IMR-90 (cell line): ENCODE data around the gene SPAG16. TPM values are rescaled to one million over a fixed set of nuclear protein-coding genes. Genes with fewer than 3 reads are reported as not detected.

ENCODE experiments used
- ATAC-seq: fragments of 200-7000 bp; cut with Tn5 transposase; 2 replicates; pipeline ENCODE4 v1.9.1; 2020; ENCODE audit warnings: low read depth, mild to moderate bottlenecking, moderate library complexity
- BruUV-seq: library from RNA; stranded (reverse); fragments of 400-500 nt; replicated peaks from 2 replicates; lab custom pipeline; 2021; lab: Mats Ljungman, UMichigan
- CTCF ChIA-PET: fragments of 300-600 bp; formaldehyde crosslinking; extraction: SDS; loops from one replicate; lab custom pipeline; 2021; ENCODE audit warnings: antibody characterized with exemption; lab: Yijun Ruan, JAX
- POLR2A ChIA-PET: fragments of 300-600 bp; sonication (Branson Sonifier 250); formaldehyde crosslinking; loops from one replicate; lab custom pipeline; 2022; ENCODE audit warnings: antibody characterized with exemption; ENCODE audit not compliant: unreplicated experiment; lab: Charles Lee
- DNase-seq: peaks from one replicate; pipeline ENCODE4 v3.0.0; 2013
- H2AFZ ChIP-seq: replicated peaks from 2 replicates; pipeline ENCODE3; 2013; ENCODE audit warnings: low read length, mild to moderate bottlenecking; ENCODE audit not compliant: poor library complexity
- H2AK5ac ChIP-seq: 2 replicates; pipeline ENCODE4 v1.6.1; 2013; ENCODE audit warnings: low read depth, low read length, inconsistent platforms
- H2AK9ac ChIP-seq: replicated peaks from 2 replicates; pipeline ENCODE3; 2013; ENCODE audit warnings: mild to moderate bottlenecking, low read depth, low read length, moderate library complexity; ENCODE audit not compliant: poor library complexity
- H2BK120ac ChIP-seq: 2 replicates; pipeline ENCODE4 v1.6.1; 2013; ENCODE audit warnings: low read depth, low read length, inconsistent platforms
- H2BK15ac ChIP-seq: 3 replicates; pipeline ENCODE4 v1.6.1; 2013; ENCODE audit warnings: low read depth, low read length, inconsistent platforms
- H2BK20ac ChIP-seq: 2 replicates; pipeline ENCODE4 v1.6.1; 2013; ENCODE audit warnings: low read depth, mild to moderate bottlenecking, inconsistent platforms, low read length, moderate library complexity
- H2BK5ac ChIP-seq: 2 replicates; pipeline ENCODE4 v1.6.1; 2013; ENCODE audit warnings: mild to moderate bottlenecking, low read depth, low read length, inconsistent platforms; ENCODE audit not compliant: poor library complexity, severe bottlenecking
- H3K14ac ChIP-seq: replicated peaks from 2 replicates; pipeline ENCODE4 v1.6.1; 2013; ENCODE audit warnings: low read depth, low read length, inconsistent platforms
- H3K18ac ChIP-seq: 2 replicates; pipeline ENCODE4 v1.6.1; 2013; ENCODE audit warnings: low read depth, low read length, control low read depth
- H3K23ac ChIP-seq: 2 replicates; pipeline ENCODE4 v1.6.1; 2013; ENCODE audit warnings: low read depth, low read length, inconsistent platforms
- H3K27ac ChIP-seq: 2 replicates; pipeline ENCODE4 v1.5.1; 2013; ENCODE audit warnings: mild to moderate bottlenecking, control low read depth, low read length; ENCODE audit not compliant: insufficient read depth
- H3K27me3 ChIP-seq: 2 replicates; pipeline ENCODE4 v1.6.1; 2013; ENCODE audit warnings: low read length; ENCODE audit not compliant: control insufficient read depth, insufficient read depth
- H3K36me3 ChIP-seq: 2 replicates; pipeline ENCODE4 v1.6.1; 2013; ENCODE audit warnings: low read length, mixed read lengths; ENCODE audit not compliant: control insufficient read depth, insufficient read depth
- H3K4ac ChIP-seq: 2 replicates; pipeline ENCODE4 v1.6.1; 2013; ENCODE audit warnings: low read depth, low read length, inconsistent platforms
- H3K4me1 ChIP-seq: 2 replicates; pipeline ENCODE4 v1.6.1; 2013; ENCODE audit warnings: low read length, mixed read lengths; ENCODE audit not compliant: control insufficient read depth, insufficient read depth
- H3K4me2 ChIP-seq: 2 replicates; pipeline ENCODE4 v1.6.1; 2013; ENCODE audit warnings: low read depth, mild to moderate bottlenecking, control low read depth, low read length, moderate library complexity
- H3K4me3 ChIP-seq: 2 replicates; pipeline ENCODE4 v1.5.1; 2013; ENCODE audit warnings: low read depth, mild to moderate bottlenecking, control low read depth, low read length, moderate library complexity; ENCODE audit not compliant: insufficient read depth
- H3K56ac ChIP-seq: 2 replicates; pipeline ENCODE4 v1.6.1; 2013; ENCODE audit warnings: low read length, inconsistent platforms; ENCODE audit not compliant: insufficient read depth; ENCODE audit errors: extremely low read depth
- H3K79me1 ChIP-seq, 2 experiments: 2 replicates each; pipeline ENCODE4 v1.6.1; 2013; ENCODE audit warnings: low read length in 2 of 2, inconsistent platforms in 1 of 2, low read depth in 1 of 2
- H3K9ac ChIP-seq: 2 replicates; pipeline ENCODE4 v1.6.1; 2013; ENCODE audit warnings: low read depth, low read length, control low read depth
- H3K9me1 ChIP-seq: 2 replicates; pipeline ENCODE4 v1.6.1; 2013; ENCODE audit warnings: low read length, inconsistent platforms; ENCODE audit not compliant: insufficient read depth
- H3K9me3 ChIP-seq: 2 replicates; pipeline ENCODE4 v1.6.1; 2013; ENCODE audit warnings: low read length; ENCODE audit not compliant: control insufficient read depth, insufficient read depth
- H4K20me1 ChIP-seq: 2 replicates; pipeline ENCODE4 v1.6.1; 2013; ENCODE audit warnings: low read length, inconsistent platforms; ENCODE audit not compliant: insufficient read depth
- H4K5ac ChIP-seq: 2 replicates; pipeline ENCODE4 v1.6.1; 2013; ENCODE audit warnings: mild to moderate bottlenecking, low read depth, low read length, control low read depth
- H4K8ac ChIP-seq, 2 experiments: 2 replicates each; pipeline ENCODE4 v1.6.1; 2013; ENCODE audit warnings: low read depth in 2 of 2, low read length in 2 of 2, control low read depth in 1 of 2, inconsistent platforms in 1 of 2
- H4K91ac ChIP-seq: 2 replicates; pipeline ENCODE4 v1.6.1; 2013; ENCODE audit warnings: low read depth, low read length, inconsistent platforms; ENCODE audit not compliant: insufficient read depth
- BHLHE40 ChIP-seq: fragments of 150-350 bp; IDR thresholded peaks from 2 replicates; pipeline ENCODE4 v1.6.1; 2016; ENCODE audit warnings: mild to moderate bottlenecking, low read depth, low read length
- CEBPB ChIP-seq: IDR thresholded peaks from 2 replicates; pipeline ENCODE4 v1.6.1; 2012; ENCODE audit warnings: low read depth, low read length, improper control_type of control experiment
- CHD1 ChIP-seq: IDR thresholded peaks from 2 replicates; pipeline ENCODE4 v1.6.1; 2012; ENCODE audit warnings: low read depth, low read length, improper control_type of control experiment
- FOS ChIP-seq: fragments of 150-350 bp; IDR thresholded peaks from 2 replicates; pipeline ENCODE4 v1.6.1; 2016; ENCODE audit warnings: low read depth, low read length
- MAFK ChIP-seq: IDR thresholded peaks from 2 replicates; pipeline ENCODE4 v1.6.1; 2012; ENCODE audit warnings: low read depth, low read length, improper control_type of control experiment
- MAZ ChIP-seq: IDR thresholded peaks from 2 replicates; pipeline ENCODE4 v1.6.1; 2012; ENCODE audit warnings: low read depth, mild to moderate bottlenecking, low read length, improper control_type of control experiment, moderate library complexity, borderline replicate concordance
- MXI1 ChIP-seq: IDR thresholded peaks from 2 replicates; pipeline ENCODE4 v1.6.1; 2012; ENCODE audit warnings: low read depth, mild to moderate bottlenecking, low read length, moderate library complexity, borderline replicate concordance
- NFE2L2 ChIP-seq: fragments of 150-350 bp; IDR thresholded peaks from 2 replicates; pipeline ENCODE4 v1.6.1; 2016; ENCODE audit warnings: low read depth, mild to moderate bottlenecking, low read length
- POLR2A ChIP-seq: IDR thresholded peaks from 2 replicates; pipeline ENCODE4 v1.6.1; 2012; ENCODE audit warnings: mild to moderate bottlenecking, low read depth, low read length
- RAD21 ChIP-seq: IDR thresholded peaks from 2 replicates; pipeline ENCODE4 v1.6.1; 2012; ENCODE audit warnings: low read length, improper control_type of control experiment
- RCOR1 ChIP-seq: IDR thresholded peaks from 2 replicates; pipeline ENCODE4 v1.6.1; 2012; ENCODE audit warnings: mild to moderate bottlenecking, low read length, improper control_type of control experiment; ENCODE audit not compliant: insufficient replicate concordance
- RFX5 ChIP-seq: IDR thresholded peaks from 2 replicates; pipeline ENCODE4 v1.8.0; 2012; ENCODE audit warnings: low read depth, mild to moderate bottlenecking, low read length, moderate library complexity
- SMC3 ChIP-seq: fragments of 150-350 bp; IDR thresholded peaks from 2 replicates; pipeline ENCODE4 v1.6.1; 2016; ENCODE audit warnings: low read depth, mild to moderate bottlenecking, antibody characterized with exemption, low read length, moderate library complexity
- USF2 ChIP-seq: fragments of 150-350 bp; IDR thresholded peaks from 2 replicates; pipeline ENCODE4 v1.6.1; 2017; ENCODE audit warnings: mild to moderate bottlenecking, antibody characterized with exemption, low read length, low read depth
- WGBS, 2 experiments: methylation state at CpG; one replicate each; pipeline versions ENCODE4 v1.1.5 to v1.1.7; 2013; ENCODE audit warnings: missing lambda C conversion rate in 2 of 2; ENCODE audit not compliant: insufficient read length in 1 of 2; ENCODE audit errors: extremely low coverage in 2 of 2; 5-methylcytosine and 5-hydroxymethylcytosine counted together
- dilution Hi-C: fragments of 300-500 bp; cut with HindIII; formaldehyde crosslinking; loops from one replicate; pipeline ENCODE4 v1.14.3; 2018; ENCODE audit warnings: low sequenced_read_pairs; ENCODE audit not compliant: unreplicated experiment
- in situ Hi-C: fragments of 300-500 bp; cut with MboI; formaldehyde crosslinking; loops from 3 replicates; pipeline ENCODE4 v1.14.3; 2019; ENCODE audit warnings: low sequenced_read_pairs, inconsistent platforms, mixed read lengths
- intact Hi-C: fragments of 100-400 bp; cut with micrococcal nuclease; formaldehyde crosslinking; loops from 2 replicates; pipeline ENCODE4 v1.10.0; 2022
- polyA plus RNA-seq, 3 experiments: library from polyadenylated mRNA; depleted of rRNA; stranded (reverse); fragments of >200 nt; gene quantifications; 2 replicates each; pipeline ENCODE4 v1.2.3, GENCODE V29; 2012; ENCODE audit warnings: low replicate concordance in 1 of 3
- total RNA-seq: library from RNA; depleted of rRNA; stranded (reverse); fragments of >200 nt; gene quantifications from 2 replicates; pipeline ENCODE4 v1.2.3, GENCODE V29; 2012
- TF ChIP-seq, protein P1 (sequence below): conservative IDR thresholded peaks from 2 replicates; pipeline ENCODE4 v1.5.1; 2012; ENCODE audit warnings: mild to moderate bottlenecking, low read depth, low read length, improper control_type of control experiment
- TF ChIP-seq, protein P2 (sequence below): fragments of 150-350 bp; IDR thresholded peaks from 2 replicates; pipeline ENCODE4 v1.6.1; 2016; ENCODE audit warnings: low read depth, mild to moderate bottlenecking, low read length, moderate library complexity, borderline replicate concordance

SPAG16 gene
- total and polyA plus RNA-seq, 2 of the 4 experiments (the other 2 are of a cell fraction): 7.3 to 13.5 TPM

DNA sequence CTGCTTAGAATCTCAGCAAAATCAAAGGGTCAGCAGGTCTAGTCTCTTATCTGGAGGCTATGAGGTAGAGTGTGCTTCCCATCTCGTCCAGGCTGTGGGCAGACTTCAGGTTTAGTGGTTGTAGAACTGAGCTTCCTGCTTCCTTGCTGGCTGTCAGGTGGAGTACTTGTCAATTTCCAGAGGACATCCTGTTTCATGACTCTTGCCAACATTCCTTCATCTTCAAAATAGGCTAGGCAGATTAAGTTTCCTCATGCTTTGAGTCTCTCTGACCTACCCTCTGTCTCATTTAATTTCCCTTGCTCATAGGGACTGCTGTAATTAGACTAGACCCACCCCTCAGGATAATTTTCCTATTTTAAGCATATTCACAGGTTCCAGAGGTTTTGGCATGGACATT lies 562.6 kb downstream of the SPAG16 start:
- H3K4me1 ChIP-seq: 0 out of 2 replicates have a peak, but pooled peaks cover 2% of the 10 kb centered on the region
- no peaks in the 10 kb centered on the region for H3K9me3 ChIP-seq
- no peak overlapping the region for H3K4me2 ChIP-seq
- no peak overlapping the region for H2AK9ac ChIP-seq
- TF ChIP-seq, protein P1, sequence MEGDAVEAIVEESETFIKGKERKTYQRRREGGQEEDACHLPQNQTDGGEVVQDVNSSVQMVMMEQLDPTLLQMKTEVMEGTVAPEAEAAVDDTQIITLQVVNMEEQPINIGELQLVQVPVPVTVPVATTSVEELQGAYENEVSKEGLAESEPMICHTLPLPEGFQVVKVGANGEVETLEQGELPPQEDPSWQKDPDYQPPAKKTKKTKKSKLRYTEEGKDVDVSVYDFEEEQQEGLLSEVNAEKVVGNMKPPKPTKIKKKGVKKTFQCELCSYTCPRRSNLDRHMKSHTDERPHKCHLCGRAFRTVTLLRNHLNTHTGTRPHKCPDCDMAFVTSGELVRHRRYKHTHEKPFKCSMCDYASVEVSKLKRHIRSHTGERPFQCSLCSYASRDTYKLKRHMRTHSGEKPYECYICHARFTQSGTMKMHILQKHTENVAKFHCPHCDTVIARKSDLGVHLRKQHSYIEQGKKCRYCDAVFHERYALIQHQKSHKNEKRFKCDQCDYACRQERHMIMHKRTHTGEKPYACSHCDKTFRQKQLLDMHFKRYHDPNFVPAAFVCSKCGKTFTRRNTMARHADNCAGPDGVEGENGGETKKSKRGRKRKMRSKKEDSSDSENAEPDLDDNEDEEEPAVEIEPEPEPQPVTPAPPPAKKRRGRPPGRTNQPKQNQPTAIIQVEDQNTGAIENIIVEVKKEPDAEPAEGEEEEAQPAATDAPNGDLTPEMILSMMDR: no peak
- no peak for TF ChIP-seq CHD1
- TF ChIP-seq USF2: no peak
- no peak for TF ChIP-seq MXI1
- no peak for TF ChIP-seq NFE2L2
- no peak for TF ChIP-seq MAZ
- no peak for TF ChIP-seq RFX5
- TF ChIP-seq BHLHE40: no peak
- TF ChIP-seq FOS: no peak
- no peak for TF ChIP-seq CEBPB
- no peak for TF ChIP-seq MAFK
- TF ChIP-seq RCOR1: no peak
- no peak for TF ChIP-seq POLR2A
- TF ChIP-seq RAD21: no peak
- no peak for TF ChIP-seq SMC3
- TF ChIP-seq, protein P2, sequence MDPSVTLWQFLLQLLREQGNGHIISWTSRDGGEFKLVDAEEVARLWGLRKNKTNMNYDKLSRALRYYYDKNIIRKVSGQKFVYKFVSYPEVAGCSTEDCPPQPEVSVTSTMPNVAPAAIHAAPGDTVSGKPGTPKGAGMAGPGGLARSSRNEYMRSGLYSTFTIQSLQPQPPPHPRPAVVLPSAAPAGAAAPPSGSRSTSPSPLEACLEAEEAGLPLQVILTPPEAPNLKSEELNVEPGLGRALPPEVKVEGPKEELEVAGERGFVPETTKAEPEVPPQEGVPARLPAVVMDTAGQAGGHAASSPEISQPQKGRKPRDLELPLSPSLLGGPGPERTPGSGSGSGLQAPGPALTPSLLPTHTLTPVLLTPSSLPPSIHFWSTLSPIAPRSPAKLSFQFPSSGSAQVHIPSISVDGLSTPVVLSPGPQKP: no peak
- H4K20me1 ChIP-seq: no peaks in the 10 kb centered on the region
- H3K27ac ChIP-seq: no peak overlapping the region
- no peak overlapping the region for H2BK5ac ChIP-seq
- no peaks in the 10 kb centered on the region for H3K79me1 ChIP-seq
- H3K14ac ChIP-seq: no peak overlapping the region
- H2AK5ac ChIP-seq: no peak overlapping the region
- H3K36me3 ChIP-seq: no peaks in the 10 kb centered on the region
- no peak overlapping the region for H3K4ac ChIP-seq
- H3K9me1 ChIP-seq: no peaks in the 10 kb centered on the region; the same call in 1 of the 2 replicates
- H2BK120ac ChIP-seq: no peak overlapping the region
- CTCF ChIA-PET: no interaction called here
- no peak overlapping the region for H3K56ac ChIP-seq
- intact Hi-C loops: no loop called here
- dilution Hi-C loops: no loop called here
- H2AFZ ChIP-seq: no peak overlapping the region
- in situ Hi-C loops: no loop called here
- no peak overlapping the region for H4K5ac ChIP-seq
- no peak overlapping the region for H2BK15ac ChIP-seq
- H3K18ac ChIP-seq: no peak overlapping the region
- no peak overlapping the region for H4K8ac ChIP-seq
- H3K27me3 ChIP-seq: no peaks in the 10 kb centered on the region
- POLR2A ChIA-PET: no interaction called here
- no CpG with 5 or more reads among the region's 1 CpG for WGBS, 2 experiments
- H3K23ac ChIP-seq: no peak overlapping the region
- H2BK20ac ChIP-seq: no peak overlapping the region
- no peak for ATAC-seq
- H3K4me3 ChIP-seq: no peak overlapping the region
- BruUV-seq: no TSS peak
- no peak overlapping the region for H4K91ac ChIP-seq
- no peak overlapping the region for H3K9ac ChIP-seq
- no peak for DNase-seq
